ENCODE data around the gene PIEZO2. TPM values are rescaled to one million over a fixed set of nuclear protein-coding genes. Genes with fewer than 3 reads are reported as not detected.
A peak's percentile ranks its signal among the peaks of the same experiment; 100 is the strongest.

The PIEZO2 gene
- total RNA-seq, 1 experiment from 2014 or later, result 10.7 TPM

- ChIA-PET CTCF (no interaction called here), POLR2A (no interaction called here)
- H3K36me3 Mint-ChIP-seq, result peaks cover 4% of the 10 kb centered on the region; the same call in 1 of the 2 replicates
- no peak for ATAC-seq
- peaks cover 6% of the 10 kb centered on the region; the same call in 1 of the 2 replicates for H3K9me3 Mint-ChIP-seq
- H3K27me3 Mint-ChIP-seq (ENCODE audit: low read depth), result no peaks in the 10 kb centered on the region; the same call in 1 of the 2 replicates
- H3K4me3 Mint-ChIP-seq, result no peak overlapping the region
- TF ChIP-seq SMAD4 (CRISPR knock-in tag; IDR thresholded peaks at IDR 0.05) (no peak), EMX1 (CRISPR knock-in tag; IDR thresholded peaks at IDR 0.05) (no peak), FOXP1 (CRISPR knock-in tag; IDR thresholded peaks at IDR 0.05; ENCODE audit: borderline replicate concordance) (no peak)
- DNase-seq (ENCODE audit: low spot score), result no peak
- H3K27ac Mint-ChIP-seq, result no peak overlapping the region
- H3K4me1 Mint-ChIP-seq, result peaks cover under 1% of the 10 kb centered on the region; the same call in 1 of the 2 replicates
Measured at GRCh38 chr18:10687161-10687925, 462.0 kb downstream of the PIEZO2 start.

DNA sequence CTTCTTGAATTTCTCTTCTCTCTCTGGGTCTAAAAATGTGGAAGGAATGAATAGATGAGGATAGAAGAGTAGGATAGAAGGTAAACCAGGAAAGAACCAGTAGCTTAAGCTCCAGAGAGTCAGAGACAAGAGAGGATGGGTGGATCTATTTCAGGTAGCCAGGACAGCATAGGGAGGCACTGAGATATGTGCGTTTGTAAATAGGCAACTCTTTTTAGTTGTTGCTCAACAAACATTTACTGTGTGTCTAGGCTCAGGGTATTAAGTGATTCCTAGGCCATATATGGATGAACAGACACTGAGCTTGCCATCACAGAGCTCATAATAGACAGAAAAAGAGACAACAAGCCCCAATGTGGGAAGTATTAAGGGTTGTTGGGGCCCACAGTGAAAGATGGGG, 463.1 kb downstream of the PIEZO2 start:
- H3K9me3 Mint-ChIP-seq, result peaks cover 6% of the 10 kb centered on the region; the same call in 1 of the 2 replicates
- H3K36me3 Mint-ChIP-seq, result peaks cover 4% of the 10 kb centered on the region; the same call in 1 of the 2 replicates
- no peak for DNase-seq (ENCODE audit: low spot score)
- ChIA-PET POLR2A (no interaction called here), CTCF (interaction anchor here (1.2 kb wide), 1 partner anchor 126 kb away, joined by 3 read pairs; no protein-coding TSS in a partner anchor)
- no peak overlapping the region for H3K27ac Mint-ChIP-seq
- no peaks in the 10 kb centered on the region for H3K4me1 Mint-ChIP-seq
- no peak for TF ChIP-seq ZNF416 (CRISPR knock-in tag; IDR thresholded peaks at IDR 0.05)
- TF ChIP-seq MLX (CRISPR knock-in tag; IDR thresholded peaks at IDR 0.05), result no peak
- TF ChIP-seq JUN (CRISPR knock-in tag; IDR thresholded peaks at IDR 0.05), result no peak
- no peak for TF ChIP-seq NFE2L1 (CRISPR knock-in tag; IDR thresholded peaks at IDR 0.05)
- H3K4me3 Mint-ChIP-seq, result no peak overlapping the region
- no peaks in the 10 kb centered on the region; the same call in 1 of the 2 replicates for H3K27me3 Mint-ChIP-seq (ENCODE audit: low read depth)
- no peak for ATAC-seq

GRCh38 chr18:10685484-10685883, 463.9 kb downstream of the PIEZO2 start:
- H3K27ac Mint-ChIP-seq, result no peak overlapping the region
- POLR2A ChIA-PET, result no interaction called here

DNA sequence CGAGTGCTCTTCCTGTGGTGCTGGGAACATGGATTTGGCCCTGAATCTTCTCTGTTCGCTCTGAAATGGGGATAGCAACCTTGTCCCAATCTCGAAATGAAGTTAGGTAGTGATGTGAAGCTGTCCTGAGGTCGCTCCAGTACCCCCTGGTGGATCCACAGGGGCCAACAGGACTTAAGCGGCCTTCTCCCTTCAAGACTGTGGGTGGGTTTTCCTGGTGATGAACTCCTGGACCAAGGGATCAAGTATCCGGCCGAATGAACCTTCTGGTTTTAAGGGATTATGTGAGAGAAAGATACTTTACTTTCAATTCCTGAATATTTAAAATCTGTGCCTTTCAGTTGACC, 467.0 kb downstream of the PIEZO2 start:
- ATAC-seq (peak; percentile 50; the same call in 1 of the 2 replicates), DNase-seq (ENCODE audit: low spot score) (no peak)
- Mint-ChIP-seq H3K4me1 (no peaks in the 10 kb centered on the region), H3K36me3 (peaks cover 4% of the 10 kb centered on the region; the same call in 1 of the 2 replicates), H3K9me3 (no peaks in the 10 kb centered on the region), H3K27ac (no peak overlapping the region), H3K4me3 (no peak overlapping the region), H3K27me3 (ENCODE audit: low read depth) (no peaks in the 10 kb centered on the region; the same call in 1 of the 2 replicates)
- ChIA-PET CTCF (no interaction called here), POLR2A (no interaction called here)
- no peak for TF ChIP-seq ZNF232 (CRISPR knock-in tag; IDR thresholded peaks at IDR 0.05)
- TF ChIP-seq CBFB (CRISPR knock-in tag; IDR thresholded peaks at IDR 0.05; ENCODE audit: low read depth), result no peak
- TF ChIP-seq ERG (CRISPR knock-in tag; IDR thresholded peaks at IDR 0.05), result no peak
- no peak for TF ChIP-seq ZNF138 (CRISPR knock-in tag; conservative IDR thresholded peaks at IDR 0.05)
- TF ChIP-seq, protein P1, sequence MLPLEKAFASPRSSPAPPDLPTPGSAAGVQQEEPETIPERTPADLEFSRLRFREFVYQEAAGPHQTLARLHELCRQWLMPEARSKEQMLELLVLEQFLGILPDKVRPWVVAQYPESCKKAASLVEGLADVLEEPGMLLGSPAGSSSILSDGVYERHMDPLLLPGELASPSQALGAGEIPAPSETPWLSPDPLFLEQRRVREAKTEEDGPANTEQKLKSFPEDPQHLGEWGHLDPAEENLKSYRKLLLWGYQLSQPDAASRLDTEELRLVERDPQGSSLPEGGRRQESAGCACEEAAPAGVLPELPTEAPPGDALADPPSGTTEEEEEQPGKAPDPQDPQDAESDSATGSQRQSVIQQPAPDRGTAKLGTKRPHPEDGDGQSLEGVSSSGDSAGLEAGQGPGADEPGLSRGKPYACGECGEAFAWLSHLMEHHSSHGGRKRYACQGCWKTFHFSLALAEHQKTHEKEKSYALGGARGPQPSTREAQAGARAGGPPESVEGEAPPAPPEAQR (CRISPR knock-in tag; IDR thresholded peaks at IDR 0.05), result no peak
- no peak for TF ChIP-seq KAT7 (CRISPR knock-in tag; IDR thresholded peaks at IDR 0.05; ENCODE audit: borderline replicate concordance)
- TF ChIP-seq SMAD4 (CRISPR knock-in tag; IDR thresholded peaks at IDR 0.05), result no peak
- no peak for TF ChIP-seq GABPB1 (CRISPR knock-in tag; IDR thresholded peaks at IDR 0.05)
- TF ChIP-seq, protein P2, sequence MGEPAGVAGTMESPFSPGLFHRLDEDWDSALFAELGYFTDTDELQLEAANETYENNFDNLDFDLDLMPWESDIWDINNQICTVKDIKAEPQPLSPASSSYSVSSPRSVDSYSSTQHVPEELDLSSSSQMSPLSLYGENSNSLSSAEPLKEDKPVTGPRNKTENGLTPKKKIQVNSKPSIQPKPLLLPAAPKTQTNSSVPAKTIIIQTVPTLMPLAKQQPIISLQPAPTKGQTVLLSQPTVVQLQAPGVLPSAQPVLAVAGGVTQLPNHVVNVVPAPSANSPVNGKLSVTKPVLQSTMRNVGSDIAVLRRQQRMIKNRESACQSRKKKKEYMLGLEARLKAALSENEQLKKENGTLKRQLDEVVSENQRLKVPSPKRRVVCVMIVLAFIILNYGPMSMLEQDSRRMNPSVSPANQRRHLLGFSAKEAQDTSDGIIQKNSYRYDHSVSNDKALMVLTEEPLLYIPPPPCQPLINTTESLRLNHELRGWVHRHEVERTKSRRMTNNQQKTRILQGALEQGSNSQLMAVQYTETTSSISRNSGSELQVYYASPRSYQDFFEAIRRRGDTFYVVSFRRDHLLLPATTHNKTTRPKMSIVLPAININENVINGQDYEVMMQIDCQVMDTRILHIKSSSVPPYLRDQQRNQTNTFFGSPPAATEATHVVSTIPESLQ (CRISPR knock-in tag; IDR thresholded peaks at IDR 0.05), result no peak

More at GRCh38 chr18:10685484-10685883, 463.9 kb downstream of the PIEZO2 start:
- CTCF ChIA-PET, result interaction anchor here (1.2 kb wide), 1 partner anchor 125 kb away, joined by 3 read pairs; no protein-coding TSS in a partner anchor
- peaks cover 4% of the 10 kb centered on the region; the same call in 1 of the 2 replicates for H3K36me3 Mint-ChIP-seq
- DNase-seq (ENCODE audit: low spot score) (no peak), ATAC-seq (no peak)
- H3K9me3 Mint-ChIP-seq, result peaks cover 6% of the 10 kb centered on the region; the same call in 1 of the 2 replicates
- no peaks in the 10 kb centered on the region; the same call in 1 of the 2 replicates for H3K27me3 Mint-ChIP-seq (ENCODE audit: low read depth)
- TF ChIP-seq ZNF121 (CRISPR knock-in tag; IDR thresholded peaks at IDR 0.05) (no peak), ZNF219 (CRISPR knock-in tag; IDR thresholded peaks at IDR 0.05; ENCODE audit: borderline replicate concordance) (no peak)
- H3K4me1 Mint-ChIP-seq, result no peaks in the 10 kb centered on the region
- no peak overlapping the region for H3K4me3 Mint-ChIP-seq
